Measurements from ENCODE around the gene PADI3. TPM values are rescaled to one million over a fixed set of nuclear protein-coding genes. Genes with fewer than 3 reads are reported as not detected.

Gene PADI3
- 0.04 TPM in 1 of 2 replicates, not detected in the other for total RNA-seq

GRCh38 chr1:17248781-17249180 lies at the start of gene PADI3:
Gene PADI3, plus strand, starts transcription at chr1:17249098. Its CDS starts 40 bp downstream, at chr1:17249138.
- TF ChIP-seq, protein P1, sequence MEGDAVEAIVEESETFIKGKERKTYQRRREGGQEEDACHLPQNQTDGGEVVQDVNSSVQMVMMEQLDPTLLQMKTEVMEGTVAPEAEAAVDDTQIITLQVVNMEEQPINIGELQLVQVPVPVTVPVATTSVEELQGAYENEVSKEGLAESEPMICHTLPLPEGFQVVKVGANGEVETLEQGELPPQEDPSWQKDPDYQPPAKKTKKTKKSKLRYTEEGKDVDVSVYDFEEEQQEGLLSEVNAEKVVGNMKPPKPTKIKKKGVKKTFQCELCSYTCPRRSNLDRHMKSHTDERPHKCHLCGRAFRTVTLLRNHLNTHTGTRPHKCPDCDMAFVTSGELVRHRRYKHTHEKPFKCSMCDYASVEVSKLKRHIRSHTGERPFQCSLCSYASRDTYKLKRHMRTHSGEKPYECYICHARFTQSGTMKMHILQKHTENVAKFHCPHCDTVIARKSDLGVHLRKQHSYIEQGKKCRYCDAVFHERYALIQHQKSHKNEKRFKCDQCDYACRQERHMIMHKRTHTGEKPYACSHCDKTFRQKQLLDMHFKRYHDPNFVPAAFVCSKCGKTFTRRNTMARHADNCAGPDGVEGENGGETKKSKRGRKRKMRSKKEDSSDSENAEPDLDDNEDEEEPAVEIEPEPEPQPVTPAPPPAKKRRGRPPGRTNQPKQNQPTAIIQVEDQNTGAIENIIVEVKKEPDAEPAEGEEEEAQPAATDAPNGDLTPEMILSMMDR (IDR thresholded peaks at IDR 0.05; ENCODE audit: insufficient read depth, low read length, poor library complexity, severe bottlenecking), result no peak
- no peaks in the 10 kb centered on the region for H3K27me3 ChIP-seq (ENCODE audit: control insufficient read depth, insufficient read depth, low read length)
- no peak for DNase-seq (ENCODE audit: low read depth)
- no peak within 1 kb of the TSS for H3K4me3 ChIP-seq (ENCODE audit: low read depth, low read length)
- H3K36me3 ChIP-seq (ENCODE audit: control insufficient read depth, insufficient read depth, low read length), result no peaks in the 10 kb centered on the region

DNA sequence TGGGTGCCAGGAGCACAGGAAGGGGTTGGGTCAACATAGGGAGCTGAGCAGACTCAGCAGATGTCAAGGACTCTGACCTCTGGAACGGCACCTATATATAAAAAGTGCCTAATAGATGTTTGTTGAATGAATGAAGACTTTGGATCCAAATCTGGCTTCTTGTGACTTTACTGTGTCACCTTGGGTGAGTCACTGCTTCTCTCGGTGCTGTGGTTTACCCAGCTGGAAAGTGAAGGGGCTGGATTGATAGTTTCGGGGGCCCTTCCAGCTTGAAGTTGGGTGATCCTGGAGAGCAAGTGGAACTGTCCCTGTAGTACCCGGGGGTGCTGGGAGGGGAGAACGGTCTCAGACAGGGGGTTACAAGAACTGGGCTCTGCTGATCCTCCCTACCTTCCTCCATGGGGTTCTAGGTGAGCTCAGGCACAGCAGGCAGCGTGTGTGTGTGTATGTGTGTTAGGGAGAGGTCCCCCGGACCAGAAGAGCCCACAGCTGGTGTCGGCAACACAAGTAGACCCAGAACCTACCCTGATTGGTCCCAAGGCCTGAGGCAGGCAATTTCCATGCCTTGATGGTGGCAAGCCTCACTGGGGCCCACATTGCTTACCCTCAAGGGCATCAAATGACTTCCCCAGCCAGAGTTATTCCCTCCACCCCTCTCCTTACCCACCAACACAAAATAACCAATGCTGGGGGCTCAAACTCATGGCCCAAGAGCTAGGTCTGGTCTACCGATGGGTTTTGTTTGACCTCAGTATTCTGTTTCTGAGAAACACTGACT lies 49.4 kb upstream of the PADI3 start:
- TF ChIP-seq, protein P1 (IDR thresholded peaks at IDR 0.05; ENCODE audit: insufficient read depth, low read length, poor library complexity, severe bottlenecking), result no peak
- H3K36me3 ChIP-seq (ENCODE audit: control insufficient read depth, insufficient read depth, low read length), result no peaks in the 10 kb centered on the region
- no peaks in the 10 kb centered on the region for H3K27me3 ChIP-seq (ENCODE audit: control insufficient read depth, insufficient read depth, low read length)
- H3K4me3 ChIP-seq (ENCODE audit: low read depth, low read length), result no peak overlapping the region
- no peak for DNase-seq (ENCODE audit: low read depth)

DNA sequence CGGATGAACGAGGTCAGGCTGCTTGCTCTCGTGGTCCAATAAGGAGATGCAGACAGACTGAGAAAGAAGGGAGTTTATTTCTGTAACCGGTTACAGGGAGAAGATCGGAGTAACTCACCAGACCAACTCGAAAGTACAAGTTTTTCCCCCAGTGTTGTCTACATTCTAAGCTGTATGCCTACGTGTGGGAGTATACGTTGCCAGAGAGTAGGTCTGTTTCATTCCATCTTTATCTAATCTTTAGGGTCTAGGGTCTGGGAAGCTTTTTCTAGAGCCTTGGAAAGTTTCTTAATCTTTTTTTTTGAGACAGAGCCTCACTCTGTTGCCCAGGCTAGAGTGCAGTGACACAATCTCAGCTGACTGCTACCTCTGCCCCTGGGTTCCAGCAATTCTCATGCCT lies 48.7 kb upstream of the PADI3 start:
- Histone ChIP-seq H3K4me3 (ENCODE audit: low read depth, low read length) (no peak overlapping the region), H3K36me3 (ENCODE audit: control insufficient read depth, insufficient read depth, low read length) (no peaks in the 10 kb centered on the region), H3K27me3 (ENCODE audit: control insufficient read depth, insufficient read depth, low read length) (no peaks in the 10 kb centered on the region)
- no peak for DNase-seq (ENCODE audit: low read depth)
- TF ChIP-seq, protein P1 (IDR thresholded peaks at IDR 0.05; ENCODE audit: insufficient read depth, low read length, poor library complexity, severe bottlenecking), result no peak

DNA sequence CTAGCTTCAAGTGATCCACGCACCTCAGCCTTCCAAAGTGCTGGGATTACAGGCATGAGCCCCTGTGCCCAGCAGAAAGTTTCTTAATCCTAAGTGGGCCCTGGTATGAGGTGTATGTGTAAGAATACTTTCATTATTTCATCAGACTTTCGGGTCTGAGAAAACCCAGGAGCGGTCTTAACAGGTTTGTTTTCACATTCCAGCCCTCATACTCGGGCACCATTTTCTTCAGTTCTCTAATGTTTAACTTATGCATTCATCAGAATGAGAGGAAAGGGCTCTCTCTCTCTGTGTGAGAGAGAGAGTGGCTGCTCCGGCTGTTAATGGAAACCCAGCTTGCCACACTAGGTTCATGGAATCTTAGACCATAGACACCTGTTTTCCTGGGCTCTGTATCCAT lies 48.1 kb upstream of the PADI3 start:
- no peaks in the 10 kb centered on the region for H3K27me3 ChIP-seq (ENCODE audit: control insufficient read depth, insufficient read depth, low read length)
- peak; percentile 79 for DNase-seq (ENCODE audit: low read depth)
- TF ChIP-seq, protein P1 (IDR thresholded peaks at IDR 0.05; ENCODE audit: insufficient read depth, low read length, poor library complexity, severe bottlenecking), result no peak

GRCh38 chr1:17201201-17202021 lies 47.5 kb upstream of the PADI3 start:
- TF ChIP-seq, protein P1 (IDR thresholded peaks at IDR 0.05; ENCODE audit: insufficient read depth, low read length, poor library complexity, severe bottlenecking), result no peak
- peak; percentile 70 for DNase-seq (ENCODE audit: low read depth)

More for the DNA sequence above, 48.1 kb upstream of the PADI3 start:
- Histone ChIP-seq H3K36me3 (ENCODE audit: control insufficient read depth, insufficient read depth, low read length) (no peaks in the 10 kb centered on the region), H3K4me3 (ENCODE audit: low read depth, low read length) (no peak overlapping the region)

More at GRCh38 chr1:17201201-17202021, 47.5 kb upstream of the PADI3 start:
- Histone ChIP-seq H3K27me3 (ENCODE audit: control insufficient read depth, insufficient read depth, low read length) (no peaks in the 10 kb centered on the region), H3K4me3 (ENCODE audit: low read depth, low read length) (no peak overlapping the region), H3K36me3 (ENCODE audit: control insufficient read depth, insufficient read depth, low read length) (no peaks in the 10 kb centered on the region)
